ENCODE measurements around the gene KRTAP9-8.
A peak's percentile ranks its signal among the peaks of the same experiment; 100 is the strongest.
"Not testable (repeated sequence)": the region's sequence is repeated elsewhere in the genome, so short reads cannot be mapped to it uniquely, and the experiment has no call there.

The KRTAP9-8 gene, protein sequence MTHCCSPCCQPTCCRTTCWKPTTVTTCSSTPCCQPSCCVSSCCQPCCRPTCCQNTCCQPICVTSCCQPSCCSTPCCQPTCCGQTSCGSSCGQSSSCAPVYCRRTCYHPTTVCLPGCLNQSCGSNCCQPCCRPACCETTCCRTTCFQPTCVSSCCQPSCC

DNA sequence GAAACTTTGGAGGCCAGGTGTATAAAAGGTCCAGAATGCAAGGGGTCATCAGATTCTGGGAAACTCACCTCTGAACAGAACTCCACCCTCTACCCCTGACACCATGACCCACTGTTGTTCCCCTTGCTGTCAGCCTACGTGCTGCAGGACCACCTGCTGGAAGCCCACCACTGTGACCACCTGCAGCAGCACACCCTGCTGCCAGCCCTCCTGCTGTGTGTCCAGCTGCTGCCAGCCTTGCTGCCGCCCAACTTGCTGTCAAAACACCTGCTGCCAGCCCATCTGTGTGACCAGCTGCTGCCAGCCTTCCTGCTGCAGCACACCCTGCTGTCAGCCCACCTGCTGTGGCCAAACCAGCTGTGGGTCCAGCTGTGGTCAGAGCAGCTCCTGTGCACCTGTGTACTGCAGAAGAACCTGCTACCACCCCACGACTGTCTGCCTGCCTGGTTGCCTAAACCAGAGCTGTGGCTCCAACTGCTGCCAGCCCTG lies at the start of gene KRTAP9-8:
KRTAP9-8 (plus strand) TSS at position 51 of the 489 bp plus-strand sequence; CDS start at position 104, 53 bp downstream.
- DNase-seq (ENCODE audit: low spot score) = not testable (repeated sequence)

DNA sequence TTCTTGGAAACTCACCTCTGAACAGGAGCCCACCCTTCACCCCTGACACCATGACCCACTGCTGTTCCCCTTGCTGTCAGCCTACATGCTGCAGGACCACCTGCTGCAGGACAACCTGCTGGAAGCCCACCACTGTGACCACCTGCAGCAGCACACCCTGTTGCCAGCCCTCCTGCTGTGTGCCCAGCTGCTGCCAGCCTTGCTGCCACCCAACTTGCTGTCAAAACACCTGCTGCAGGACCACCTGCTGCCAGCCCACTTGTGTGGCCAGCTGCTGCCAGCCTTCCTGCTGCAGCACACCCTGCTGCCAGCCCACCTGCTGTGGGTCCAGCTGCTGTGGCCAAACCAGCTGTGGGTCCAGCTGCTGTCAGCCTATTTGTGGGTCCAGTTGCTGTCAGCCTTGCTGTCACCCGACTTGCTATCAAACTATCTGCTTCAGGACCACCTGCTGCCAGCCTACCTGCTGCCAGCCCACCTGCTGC lies 47.9 kb upstream of the KRTAP9-8 start, which contains the start of gene KRTAP9-1:
KRTAP9-1 (plus strand) TSS at position 51 of the 482 bp plus-strand sequence; CDS start at position 51, 0 bp downstream.
- DNase-seq (ENCODE audit: low spot score) = not testable (repeated sequence)

DNA sequence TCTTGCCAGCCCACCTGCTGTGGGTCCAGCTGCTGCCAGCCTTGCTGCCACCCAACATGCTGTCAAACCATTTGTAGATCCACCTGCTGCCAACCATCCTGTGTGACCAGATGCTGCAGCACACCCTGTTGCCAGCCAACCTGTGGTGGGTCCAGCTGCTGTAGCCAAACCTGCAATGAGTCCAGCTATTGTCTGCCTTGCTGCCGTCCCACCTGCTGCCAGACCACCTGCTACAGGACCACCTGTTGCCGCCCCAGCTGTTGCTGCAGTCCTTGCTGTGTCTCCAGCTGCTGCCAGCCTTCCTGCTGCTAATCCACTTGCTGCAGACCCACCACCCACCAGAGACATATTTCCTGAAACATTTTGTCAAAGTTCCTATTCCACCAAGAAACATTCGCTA lies 47.5 kb upstream of the KRTAP9-8 start:
- no peak for DNase-seq (ENCODE audit: low spot score)

DNA sequence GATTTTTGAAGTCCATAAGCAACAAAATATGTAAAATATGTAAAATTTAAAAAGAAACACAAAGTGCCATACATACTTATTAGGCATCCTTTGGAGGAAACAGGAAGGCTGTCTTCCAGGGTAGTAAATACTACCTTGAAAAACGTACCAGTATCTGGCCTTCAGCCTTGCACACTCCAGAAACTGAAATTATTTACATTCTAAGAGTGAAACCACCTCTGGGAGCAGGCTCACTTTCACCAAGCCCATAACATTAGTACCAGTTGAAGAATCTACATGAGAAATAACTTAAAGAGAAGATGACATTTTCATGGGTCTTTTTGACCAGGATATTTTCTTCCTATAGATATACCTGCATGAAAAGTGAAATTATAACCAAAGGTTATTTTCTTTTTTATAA lies 41.7 kb upstream of the KRTAP9-8 start:
- DNase-seq (ENCODE audit: low spot score) = no peak

DNA sequence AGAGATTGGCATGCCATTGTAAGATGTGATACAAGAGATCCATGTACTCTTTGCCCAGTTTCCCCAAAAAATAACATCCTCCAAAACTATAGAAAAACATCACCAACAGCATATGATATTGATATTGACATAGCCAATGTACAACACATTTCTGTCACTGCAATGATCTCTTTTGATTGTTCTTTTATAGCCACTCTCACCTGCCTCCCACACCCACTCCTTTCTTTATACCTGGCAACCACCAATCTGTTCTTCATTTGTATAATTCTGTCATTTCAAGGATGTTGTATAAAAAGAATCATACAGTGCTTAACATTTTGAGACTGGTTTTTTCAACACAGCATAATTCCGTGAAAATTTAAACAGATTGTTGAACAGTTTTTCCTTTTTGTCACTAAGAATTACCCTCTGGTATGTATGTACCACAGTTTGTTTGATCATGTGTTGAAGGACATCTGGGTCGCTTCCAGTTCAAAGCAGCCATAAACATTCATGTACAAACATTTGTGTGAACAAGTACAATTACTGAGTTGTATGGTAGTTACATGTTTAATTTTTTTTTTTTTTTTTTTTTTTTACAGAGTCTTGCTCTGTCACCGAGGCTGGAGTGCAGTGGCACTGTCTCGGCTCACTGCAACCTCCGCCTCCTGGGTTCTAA lies 38.2 kb upstream of the KRTAP9-8 start:
- no peak for DNase-seq (ENCODE audit: low spot score)

DNA sequence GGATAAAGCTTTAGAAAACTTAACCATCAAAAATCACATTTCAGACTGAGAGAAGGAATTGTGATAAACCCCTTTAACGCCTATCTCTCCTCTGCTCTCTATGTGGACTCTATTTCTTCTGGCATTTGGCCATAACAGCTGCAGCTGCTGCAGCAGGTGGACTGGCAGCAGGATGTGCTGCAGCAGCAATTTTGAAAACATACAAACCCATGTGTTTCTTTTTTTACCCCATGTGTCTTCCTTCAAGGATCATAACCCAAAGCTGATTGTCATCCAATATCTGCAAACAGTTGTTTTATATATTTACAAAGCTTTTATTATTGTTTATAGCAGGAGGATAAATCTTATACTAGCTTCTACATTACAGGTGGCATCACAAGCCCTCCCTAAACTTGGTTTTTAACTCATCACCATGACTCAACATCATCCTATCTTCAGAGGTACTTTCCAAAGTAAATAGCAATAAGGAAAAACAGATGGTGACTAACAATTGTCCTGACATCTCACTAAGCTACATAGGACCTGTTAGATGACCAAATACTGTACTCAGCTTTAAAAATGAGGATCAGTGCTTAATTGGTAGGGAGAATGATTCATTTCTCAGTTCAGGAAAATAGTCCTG lies 25.8 kb upstream of the KRTAP9-8 start:
- no peak for DNase-seq (ENCODE audit: low spot score)

DNA sequence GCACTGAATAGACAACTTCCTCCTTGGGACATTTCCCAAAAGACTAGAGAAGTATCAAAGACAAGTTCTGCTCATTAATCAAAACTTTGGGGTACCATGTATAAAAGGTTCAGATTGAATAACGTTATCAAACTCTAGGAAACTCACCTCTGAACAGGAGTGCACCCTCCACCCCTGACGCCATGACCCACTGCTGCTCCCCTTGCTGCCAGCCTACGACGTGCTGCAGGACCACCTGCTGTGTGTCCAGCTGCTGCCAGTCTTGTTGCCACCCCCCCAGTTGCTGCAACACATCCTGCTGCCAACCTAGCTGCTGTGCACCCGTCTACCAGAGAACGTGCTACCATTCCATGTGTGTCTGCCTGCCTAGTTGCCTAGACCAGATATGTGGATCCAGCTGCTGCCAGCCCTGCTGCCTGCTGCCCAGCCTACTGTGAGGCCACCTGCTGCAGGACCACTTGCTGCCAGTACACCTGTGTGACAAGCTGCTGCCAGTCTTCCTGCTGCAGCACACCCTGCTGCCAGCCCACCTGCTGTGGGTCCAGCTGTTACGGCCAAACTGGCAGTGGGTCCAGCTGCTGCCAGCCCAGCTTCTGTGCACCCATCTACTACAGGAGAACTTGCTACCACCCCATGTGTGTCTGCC lies 25.2 kb upstream of the KRTAP9-8 start:
- DNase-seq (ENCODE audit: low spot score) = no peak

DNA sequence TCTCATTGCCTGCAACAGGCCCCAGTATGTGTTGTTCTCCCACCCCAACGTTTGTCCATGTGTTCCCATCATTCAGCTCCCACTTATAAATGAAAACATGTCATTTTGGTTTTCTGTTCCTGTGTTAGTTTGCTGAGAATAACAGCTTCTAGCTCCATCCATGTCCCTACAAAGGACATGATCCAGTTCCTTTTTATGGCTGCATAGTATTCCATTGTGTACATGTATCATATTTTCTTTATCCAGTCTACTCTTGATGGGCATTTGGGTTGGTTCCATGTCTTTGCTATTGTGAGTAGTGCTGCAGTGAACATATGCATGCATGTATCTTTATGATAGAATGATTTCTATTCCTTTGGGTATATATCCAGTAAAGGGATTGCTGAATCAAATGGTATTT lies 22.1 kb upstream of the KRTAP9-8 start:
- no peak for DNase-seq (ENCODE audit: low spot score)

DNA sequence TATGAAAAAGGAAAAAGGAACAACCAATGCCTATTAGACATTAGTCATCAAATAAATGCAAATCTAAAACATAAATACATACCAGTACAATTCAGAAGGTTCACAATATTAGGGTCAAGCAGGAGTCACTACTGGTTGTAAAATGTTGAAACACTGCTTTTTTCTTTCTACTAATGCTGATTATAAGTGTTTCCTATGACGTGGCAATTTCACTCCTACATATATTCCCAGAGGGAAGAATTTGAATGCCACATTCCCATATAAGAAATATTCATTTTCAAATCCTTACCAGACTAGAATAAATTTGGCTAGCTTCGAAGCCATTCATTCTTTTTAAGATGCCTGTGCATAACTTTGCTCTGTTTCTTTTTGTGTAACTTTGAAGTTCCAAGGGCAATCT lies 14.0 kb upstream of the KRTAP9-8 start:
- DNase-seq (ENCODE audit: low spot score) = no peak

DNA sequence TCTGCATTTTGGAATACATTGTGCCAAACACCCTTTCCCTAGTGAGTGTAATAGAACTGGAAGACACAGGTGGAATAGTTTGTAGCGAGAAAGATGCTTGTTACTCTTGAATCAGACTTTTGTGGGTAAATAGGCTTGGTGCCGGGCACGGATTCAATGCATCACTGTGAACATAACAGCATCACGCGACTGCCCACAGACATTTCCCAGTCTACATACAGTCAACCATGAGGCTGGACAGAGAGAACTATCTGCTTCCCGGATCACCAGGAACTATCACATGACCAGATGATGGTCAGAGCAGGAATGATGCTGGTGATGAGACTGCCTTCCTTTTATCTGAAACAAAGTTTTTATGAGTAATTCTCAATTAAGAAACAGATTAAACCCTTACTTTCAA lies 11.7 kb upstream of the KRTAP9-8 start:
- no peak for DNase-seq (ENCODE audit: low spot score)

DNA sequence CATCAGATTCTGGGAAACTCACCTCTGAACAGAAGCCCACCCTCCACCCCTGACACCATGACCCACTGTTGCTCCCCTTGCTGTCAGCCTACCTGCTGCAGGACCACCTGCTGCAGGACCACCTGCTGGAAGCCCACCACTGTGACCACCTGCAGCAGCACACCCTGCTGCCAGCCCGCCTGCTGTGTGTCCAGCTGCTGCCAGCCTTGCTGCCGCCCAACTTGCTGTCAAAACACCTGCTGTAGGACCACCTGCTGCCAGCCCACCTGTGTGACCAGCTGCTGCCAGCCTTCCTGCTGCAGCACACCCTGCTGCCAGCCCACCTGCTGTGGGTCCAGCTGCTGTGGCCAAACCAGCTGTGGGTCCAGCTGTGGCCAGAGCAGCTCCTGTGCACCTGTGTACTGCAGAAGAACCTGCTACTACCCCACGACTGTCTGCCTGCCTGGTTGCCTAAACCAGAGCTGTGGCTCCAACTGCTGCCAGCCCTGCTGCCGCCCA lies 11.2 kb upstream of the KRTAP9-8 start, which contains the start of gene KRTAP9-2:
KRTAP9-2 (plus strand) TSS at position 51 of the 498 bp plus-strand sequence; CDS start at position 58, 7 bp downstream.
- not testable (repeated sequence) for DNase-seq (ENCODE audit: low spot score)

DNA sequence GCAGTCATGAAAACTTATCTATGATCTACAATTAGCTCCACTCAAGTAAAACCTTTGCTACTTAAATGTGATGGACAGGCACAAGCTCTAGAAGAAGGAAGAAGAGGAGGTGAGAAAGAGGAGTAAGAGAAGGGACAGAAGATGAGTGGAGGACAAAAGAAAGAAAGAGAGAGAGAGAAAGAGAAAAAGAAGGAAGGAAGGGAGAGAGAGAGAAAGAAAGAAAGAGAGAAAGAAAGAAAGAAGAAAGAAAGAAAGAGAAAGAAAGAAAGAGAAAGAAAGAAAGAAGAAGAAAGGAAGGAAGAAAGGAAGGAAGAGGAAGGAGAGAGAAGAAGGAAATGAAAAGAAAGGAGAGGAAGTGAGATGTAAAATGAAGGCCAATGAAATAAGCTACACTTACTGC lies 7.7 kb upstream of the KRTAP9-8 start:
- DNase-seq (ENCODE audit: low spot score) = no peak

DNA sequence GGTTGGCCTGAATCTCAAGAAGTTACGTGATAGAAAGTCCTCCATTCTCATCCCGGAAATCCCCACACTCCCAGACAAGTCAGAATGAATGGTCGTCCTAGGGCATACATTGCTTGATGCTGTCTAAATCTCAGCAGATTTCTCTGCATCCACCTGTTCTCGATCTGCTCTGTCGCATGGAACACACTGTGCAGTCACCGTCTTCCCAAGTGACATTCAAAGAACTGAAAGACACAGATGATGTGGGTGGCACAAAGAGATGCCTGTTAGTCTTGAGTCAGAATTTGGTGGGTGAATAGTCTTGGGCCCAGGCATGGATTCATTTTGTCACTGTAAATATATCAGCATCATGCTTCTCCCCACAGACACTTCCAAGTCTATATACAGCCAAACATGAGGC lies 6.1 kb upstream of the KRTAP9-8 start:
- no peak for DNase-seq (ENCODE audit: low spot score)

DNA sequence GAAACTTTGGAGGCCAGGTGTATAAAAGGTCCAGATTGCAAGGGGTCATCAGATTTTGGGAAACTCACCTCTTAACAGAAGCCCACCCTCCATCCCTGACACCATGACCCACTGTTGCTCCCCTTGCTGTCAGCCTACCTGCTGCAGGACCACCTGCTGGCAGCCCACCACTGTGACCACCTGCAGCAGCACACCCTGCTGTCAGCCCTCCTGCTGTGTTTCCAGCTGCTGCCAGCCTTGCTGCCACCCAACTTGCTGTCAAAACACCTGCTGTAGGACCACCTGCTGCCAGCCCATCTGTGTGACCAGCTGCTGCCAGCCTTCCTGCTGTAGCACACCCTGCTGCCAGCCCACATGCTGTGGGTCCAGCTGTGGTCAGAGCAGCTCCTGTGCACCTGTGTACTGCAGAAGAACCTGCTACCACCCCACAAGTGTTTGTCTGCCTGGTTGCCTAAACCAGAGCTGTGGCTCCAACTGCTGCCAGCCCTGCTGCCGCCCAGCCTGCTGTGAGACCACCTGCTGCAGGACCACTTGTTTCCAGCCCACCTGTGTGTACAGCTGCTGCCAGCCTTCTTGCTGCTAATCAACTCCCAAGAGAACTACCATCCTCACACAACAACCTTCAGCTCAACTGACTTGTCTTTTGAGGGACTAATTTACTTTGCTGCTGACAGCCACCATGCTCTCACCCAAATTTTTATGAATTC lies 5.2 kb upstream of the KRTAP9-8 start, which contains the start of gene KRTAP9-3:
KRTAP9-3 (plus strand) TSS at position 51 of the 707 bp plus-strand sequence; CDS start at position 104, 53 bp downstream.
- DNase-seq (ENCODE audit: low spot score) = not testable (repeated sequence)

DNA sequence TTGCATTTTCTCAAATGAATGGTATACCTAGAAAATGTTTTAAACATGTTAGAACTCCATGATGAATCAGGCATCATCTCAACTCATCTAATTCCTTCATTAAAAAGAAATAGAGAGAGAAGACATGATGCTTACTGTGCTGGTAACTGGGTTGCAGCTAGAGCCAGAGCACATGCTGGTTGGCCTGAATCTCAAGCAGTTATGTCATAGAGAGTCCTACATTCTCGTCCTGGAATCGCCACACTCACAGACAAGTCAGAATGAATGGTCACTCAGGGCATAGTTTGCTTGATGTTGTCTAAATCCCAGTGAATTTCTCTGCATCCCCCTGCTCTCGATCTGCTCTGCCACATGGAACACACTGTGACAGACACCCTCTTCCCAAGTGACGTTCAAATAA lies 683 bp upstream of the KRTAP9-8 start:
- peak; percentile 55 for DNase-seq (ENCODE audit: low spot score)

DNA sequence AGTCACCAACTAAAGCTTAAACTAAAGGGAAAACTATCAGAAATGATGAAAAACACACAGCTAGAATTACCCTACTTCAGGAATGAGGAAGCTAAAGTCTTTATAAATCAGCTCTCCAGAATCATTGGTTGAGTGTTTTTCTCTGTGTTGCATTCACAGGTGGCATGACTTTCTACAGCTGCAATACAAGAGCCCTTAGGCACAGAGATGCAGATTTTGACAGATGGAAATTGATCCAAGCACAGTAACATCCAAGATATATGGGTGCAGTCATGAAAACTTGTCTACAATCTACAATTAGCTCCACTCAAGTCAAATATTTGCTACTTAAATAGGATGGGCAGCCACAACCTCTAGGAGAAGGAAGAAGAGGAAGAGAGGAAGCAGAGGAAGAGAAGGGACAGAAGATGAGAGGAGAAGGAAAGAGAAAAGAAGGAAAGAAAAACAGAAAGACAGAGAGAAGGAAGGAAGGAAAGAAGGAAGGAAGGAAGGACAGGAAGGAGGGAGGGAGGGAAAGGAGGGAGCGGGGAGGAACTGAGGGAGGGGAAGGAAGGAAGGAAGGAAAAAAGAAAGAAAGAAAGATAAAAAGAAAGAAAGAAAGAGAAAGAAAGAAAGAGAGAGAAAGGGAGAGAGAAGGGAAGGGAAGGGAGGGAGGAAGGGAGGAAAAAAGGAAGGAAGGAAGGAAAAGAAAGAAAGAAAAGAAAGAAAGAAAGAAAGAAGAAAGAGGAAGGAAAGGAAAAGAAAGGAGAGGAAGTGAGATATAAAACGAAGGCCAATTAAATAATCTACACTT lies 9.4 kb downstream of the KRTAP9-8 start:
- DNase-seq (ENCODE audit: low spot score) = not testable (repeated sequence)

DNA sequence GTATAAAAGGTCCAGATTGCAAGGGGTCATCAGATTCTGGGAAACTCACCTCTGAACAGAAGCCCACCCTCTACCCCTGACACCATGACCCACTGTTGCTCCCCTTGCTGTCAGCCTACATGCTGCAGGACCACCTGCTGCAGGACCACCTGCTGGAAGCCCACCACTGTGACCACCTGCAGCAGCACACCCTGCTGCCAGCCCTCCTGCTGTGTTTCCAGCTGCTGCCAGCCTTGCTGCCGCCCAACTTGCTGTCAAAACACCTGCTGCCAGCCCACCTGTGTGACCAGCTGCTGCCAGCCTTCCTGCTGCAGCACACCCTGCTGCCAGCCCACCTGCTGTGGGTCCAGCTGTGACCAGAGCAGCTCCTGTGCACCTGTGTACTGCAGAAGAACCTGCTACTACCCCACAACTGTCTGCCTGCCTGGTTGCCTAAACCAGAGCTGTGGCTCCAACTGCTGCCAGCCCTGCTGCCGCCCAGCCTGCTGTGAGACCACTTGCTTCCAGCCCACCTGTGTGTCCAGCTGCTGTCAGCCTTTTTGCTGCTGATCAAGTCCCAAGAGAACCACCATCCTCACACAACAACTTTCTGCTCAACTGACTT lies 11.9 kb downstream of the KRTAP9-8 start, which contains the start of gene KRTAP9-4:
KRTAP9-4 (plus strand) TSS at position 51 of the 604 bp plus-strand sequence; CDS start at position 85, 34 bp downstream.
- DNase-seq (ENCODE audit: low spot score) = not testable (repeated sequence)

DNA sequence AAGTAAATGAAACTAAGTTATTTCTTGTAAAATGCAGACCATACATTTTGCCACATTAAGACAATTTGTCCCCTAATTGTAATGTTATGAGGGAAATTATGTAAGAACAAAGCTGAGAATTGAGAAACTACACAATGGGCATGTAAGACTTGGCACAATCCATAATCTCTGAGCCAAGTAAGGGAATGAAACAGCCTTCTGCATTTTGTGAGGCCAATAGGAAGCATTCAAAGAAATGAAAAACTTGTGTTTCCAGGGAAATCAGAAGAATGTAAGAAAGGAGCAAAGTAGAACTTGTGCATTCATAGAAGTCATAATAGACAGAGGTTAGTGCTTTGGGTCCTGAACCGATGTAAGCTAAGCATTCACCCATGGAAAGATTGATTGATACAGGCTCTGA lies 13.5 kb downstream of the KRTAP9-8 start:
- DNase-seq (ENCODE audit: low spot score) = no peak

DNA sequence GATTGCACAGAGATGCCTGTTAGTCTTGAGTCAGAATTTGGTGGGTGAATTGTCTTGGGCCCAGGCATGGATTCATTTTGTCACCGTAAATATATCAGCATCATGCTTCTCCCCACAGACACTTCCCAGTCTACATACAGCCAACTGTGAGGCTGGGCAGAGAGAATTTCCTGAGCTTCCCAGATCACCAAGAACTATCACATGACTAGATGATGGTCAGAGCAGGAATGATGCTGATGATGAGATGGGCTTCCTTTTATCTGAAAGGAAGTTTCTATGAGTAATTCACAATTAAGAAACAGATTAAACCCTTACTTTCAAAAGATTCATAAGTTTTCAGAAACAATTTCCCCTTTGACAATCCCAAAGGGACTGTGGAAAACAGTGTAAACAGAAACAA lies 17.1 kb downstream of the KRTAP9-8 start:
- no peak for DNase-seq (ENCODE audit: low spot score)
